Fibroblast of villous mesenchyme (primary cell): ENCODE measurements around the gene SPTSSB. TPM values are rescaled to one million over a fixed set of nuclear protein-coding genes. Genes with fewer than 3 reads are reported as not detected.
A peak's percentile ranks its signal among the peaks of the same experiment; 100 is the strongest.

Source experiments
- DNase-seq: peaks from one replicate; pipeline ENCODE4 v3.0.0-alpha.2; 2010; ENCODE audit warnings: low read depth
- H3K4me3 ChIP-seq: 2 replicates; pipeline ENCODE4 v1.5.1; 2011; ENCODE audit warnings: low read depth, mild to moderate bottlenecking, low read length
- CTCF ChIP-seq: IDR thresholded peaks from 2 replicates; pipeline ENCODE4 v1.5.1; 2012; ENCODE audit warnings: low read depth, mild to moderate bottlenecking, low read length; ENCODE audit not compliant: insufficient read depth
- total RNA-seq: library from RNA; depleted of rRNA; stranded (reverse); fragments of >200 nt; gene quantifications from 2 replicates; pipeline ENCODE4 v1.2.3, GENCODE V29; 2012

SPTSSB gene, protein sequence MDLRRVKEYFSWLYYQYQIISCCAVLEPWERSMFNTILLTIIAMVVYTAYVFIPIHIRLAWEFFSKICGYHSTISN
- not detected in 2 replicates for total RNA-seq

GRCh38 chr3:161371441-161372320 is at the start of gene SPTSSB:
Gene SPTSSB (minus strand): TSS chr3:161371517. CDS start chr3:161346323, 25,194 bp downstream.
- DNase-seq = peak; percentile 3
- peak; percentile 20 for TF ChIP-seq CTCF
- peak within 1 kb of the TSS; percentile 47 for H3K4me3 ChIP-seq

DNA sequence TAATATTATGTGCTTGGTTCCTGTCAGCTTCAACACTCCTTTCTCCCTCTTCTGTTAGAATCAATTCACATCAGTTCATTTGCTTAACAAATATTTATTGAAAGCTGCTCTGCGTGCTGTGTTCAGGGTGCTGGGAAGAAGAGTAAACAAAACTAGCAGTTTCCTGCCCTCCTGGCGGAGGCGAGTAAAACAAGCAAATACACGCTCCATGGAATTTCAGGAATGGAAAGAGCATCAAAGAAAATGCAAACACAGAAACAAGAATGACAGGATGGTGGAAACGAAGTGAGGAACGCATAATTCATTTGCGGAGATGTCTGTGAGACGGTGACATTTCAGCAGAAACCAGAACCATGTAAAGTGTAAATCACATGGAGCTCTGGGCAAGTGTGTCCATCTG is 49.4 kb upstream of the SPTSSB start:
- peak; percentile 12 for TF ChIP-seq CTCF
- H3K4me3 ChIP-seq = no peak overlapping the region
- peak; percentile 19 for DNase-seq

DNA sequence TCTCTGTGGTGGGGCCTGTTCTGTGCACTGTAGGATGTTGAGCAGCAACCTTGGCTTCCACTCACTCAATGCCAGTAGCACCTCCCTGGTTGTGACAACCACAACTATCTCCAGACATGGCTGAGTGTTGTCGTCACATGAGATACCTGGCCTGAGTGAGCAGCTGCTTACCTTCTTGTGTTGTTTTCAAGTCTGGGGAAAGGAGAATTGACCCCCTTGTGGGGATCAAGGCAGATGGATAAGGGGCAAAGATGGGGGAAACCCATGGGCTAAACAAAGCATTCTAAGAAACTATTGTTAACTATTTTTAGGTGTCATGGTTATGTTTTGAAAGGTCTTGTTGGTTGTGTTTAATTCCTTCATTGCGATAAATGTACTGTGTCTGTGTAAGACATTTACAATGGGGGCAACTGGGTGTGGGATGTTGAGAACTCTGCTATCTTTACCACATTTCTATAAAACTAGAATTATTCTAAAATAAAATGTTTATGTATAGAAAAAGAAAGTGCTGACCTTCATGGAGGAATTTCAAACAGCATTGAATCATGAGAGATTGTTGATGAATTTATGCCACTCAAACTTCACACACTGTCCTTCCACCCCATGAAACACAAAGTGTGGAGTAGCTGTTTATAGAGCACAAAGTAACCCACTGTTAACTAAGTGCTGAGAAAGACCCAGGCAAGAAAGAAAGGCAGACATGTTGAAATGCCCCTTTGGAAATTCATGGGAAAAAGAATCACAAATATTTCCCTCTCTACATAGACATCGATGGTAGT is 48.4 kb upstream of the SPTSSB start:
- DNase-seq = no peak
- no peak for TF ChIP-seq CTCF
- H3K4me3 ChIP-seq = no peak overlapping the region

DNA sequence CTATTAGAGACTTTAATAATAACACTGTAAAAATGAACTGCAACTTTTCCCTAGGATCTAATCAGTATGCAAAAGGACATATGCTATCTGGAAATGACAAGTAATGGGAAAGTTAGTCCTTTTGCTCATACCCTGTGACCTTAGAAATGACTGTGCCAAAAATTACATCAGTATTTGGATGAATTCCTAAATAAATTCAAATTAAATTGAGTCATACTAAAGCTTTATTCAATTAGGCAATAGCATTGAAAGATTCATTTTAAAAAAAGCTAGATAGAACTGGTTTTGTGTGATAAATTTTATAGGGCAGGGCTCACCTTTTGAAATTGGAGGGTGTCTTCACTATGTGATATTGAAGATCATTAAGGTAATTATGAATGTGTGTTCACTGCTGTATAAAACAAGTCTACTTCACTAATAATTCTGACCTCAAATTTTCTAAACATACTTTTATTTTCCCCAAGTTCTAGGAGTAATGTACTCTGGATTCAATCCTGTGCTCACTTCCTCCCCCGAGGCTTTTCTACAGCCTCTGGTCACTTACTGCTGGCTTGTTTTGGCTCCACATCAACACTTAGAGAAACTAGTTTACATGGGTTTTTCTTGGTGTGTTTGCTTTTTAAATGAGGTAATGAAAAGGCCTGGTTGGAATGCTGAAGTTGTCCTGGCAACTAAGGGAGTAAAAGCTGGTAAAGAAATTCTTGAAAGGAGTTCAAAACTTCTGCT is 44.4 kb upstream of the SPTSSB start:
- TF ChIP-seq CTCF = no peak
- peak; percentile 76 for DNase-seq
- no peak overlapping the region for H3K4me3 ChIP-seq

- no peak overlapping the region for H3K4me3 ChIP-seq
- no peak for TF ChIP-seq CTCF
- no peak for DNase-seq
Measured at GRCh38 chr3:161414907-161415306, 43.6 kb upstream of the SPTSSB start.

DNA sequence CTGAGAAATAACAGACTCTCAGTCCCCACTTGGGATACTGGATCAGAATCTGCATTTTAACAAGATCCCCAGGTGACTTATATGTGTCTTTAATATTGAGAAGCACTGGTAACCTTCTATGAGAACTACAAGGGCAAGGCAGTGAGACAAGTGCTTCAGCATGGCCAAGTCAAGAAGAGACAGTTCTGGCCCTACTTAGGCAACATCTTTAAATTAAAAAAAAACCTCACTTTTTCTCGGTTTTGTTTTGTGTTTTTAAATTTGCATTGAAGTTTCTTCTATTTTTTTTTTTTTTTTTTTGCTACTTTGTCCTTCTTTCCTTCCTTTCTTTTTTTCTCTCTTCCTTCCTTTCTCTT is 42.5 kb upstream of the SPTSSB start:
- no peak for TF ChIP-seq CTCF
- no peak overlapping the region for H3K4me3 ChIP-seq
- no peak for DNase-seq
